Epidermal melanocyte (primary cell): Measurements from ENCODE around the gene ABCB10.
"Not testable (repeated sequence)": the region's sequence is repeated elsewhere in the genome, so short reads cannot be mapped to it uniquely, and the experiment has no call there.

Experiments used
- DNase-seq: peaks from one replicate; pipeline ENCODE4 v3.0.0; 2011; ENCODE audit warnings: low spot score; ENCODE audit not compliant: insufficient read length

The ABCB10 gene

DNA sequence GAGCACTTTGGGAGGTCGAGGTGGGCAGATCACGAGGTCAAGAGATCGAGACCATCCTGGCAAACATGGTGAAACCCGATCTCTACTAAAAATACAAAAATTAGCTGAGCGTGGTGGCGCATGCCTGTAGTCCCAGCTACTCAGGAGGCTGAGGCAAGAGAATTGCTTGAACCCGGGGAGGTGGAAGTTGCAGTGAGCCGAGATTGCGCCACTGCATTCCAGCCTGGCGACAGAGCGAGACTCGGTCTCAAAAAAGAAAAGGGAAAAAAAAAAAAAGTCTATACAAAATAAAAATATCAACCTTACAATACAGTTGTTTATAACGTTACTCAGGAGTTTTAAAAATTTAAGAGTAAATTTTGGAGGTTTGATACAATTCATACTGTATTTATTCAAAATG, 82.6 kb downstream of the ABCB10 start:
- not testable (repeated sequence) for DNase-seq

DNA sequence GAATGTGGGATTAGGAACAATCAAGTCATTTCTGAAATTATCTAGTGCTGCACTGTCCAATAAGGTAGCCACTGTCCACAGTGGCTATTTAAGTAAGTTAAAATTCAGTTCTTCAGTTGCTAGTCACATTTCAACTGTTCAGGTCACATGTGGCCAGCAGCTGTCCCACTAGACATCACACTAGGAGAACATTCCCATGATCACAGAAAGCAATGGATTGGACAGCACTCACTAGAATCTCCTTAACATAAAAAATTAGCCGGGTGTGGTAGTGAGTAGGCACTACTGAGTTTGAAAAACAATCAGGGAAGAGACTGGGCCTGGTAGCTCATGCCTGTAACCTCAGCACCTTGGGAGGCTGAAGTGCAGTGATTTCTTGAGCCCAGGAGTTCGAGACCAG, 84.0 kb downstream of the ABCB10 start:
- no peak for DNase-seq

GRCh38 chr1:229471175-229471574, 87.3 kb downstream of the ABCB10 start:
- no peak for DNase-seq

DNA sequence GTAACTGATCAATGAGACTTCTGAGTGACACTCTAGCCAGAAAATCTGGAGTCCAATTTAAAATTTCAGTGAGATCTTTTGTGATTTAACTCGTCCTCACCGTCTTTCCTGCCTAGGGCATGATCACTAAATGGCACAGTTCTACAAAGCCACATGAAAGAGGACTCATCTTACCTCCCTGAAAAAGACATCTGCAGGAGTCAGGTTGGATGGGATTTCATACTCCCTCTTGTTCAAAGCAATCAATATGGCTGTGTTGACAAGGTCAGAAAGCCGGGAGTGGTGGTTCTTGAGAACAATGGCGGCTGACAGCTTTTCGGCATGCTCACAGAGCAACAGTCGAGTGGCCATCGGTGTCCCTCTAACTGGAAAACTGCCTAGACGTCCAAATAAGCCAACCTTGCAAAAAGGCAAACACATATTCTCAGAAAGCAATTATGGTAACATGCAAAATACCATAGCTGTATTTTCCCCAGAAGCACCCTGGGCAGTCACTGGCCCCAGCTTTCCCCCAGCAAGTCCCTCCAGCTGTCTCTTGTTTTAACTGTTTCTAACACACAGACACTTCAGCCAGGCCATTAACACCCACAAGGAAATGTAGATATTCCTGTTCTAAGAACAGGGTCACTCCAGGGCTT, 88.0 kb downstream of the ABCB10 start:
- no peak for DNase-seq

DNA sequence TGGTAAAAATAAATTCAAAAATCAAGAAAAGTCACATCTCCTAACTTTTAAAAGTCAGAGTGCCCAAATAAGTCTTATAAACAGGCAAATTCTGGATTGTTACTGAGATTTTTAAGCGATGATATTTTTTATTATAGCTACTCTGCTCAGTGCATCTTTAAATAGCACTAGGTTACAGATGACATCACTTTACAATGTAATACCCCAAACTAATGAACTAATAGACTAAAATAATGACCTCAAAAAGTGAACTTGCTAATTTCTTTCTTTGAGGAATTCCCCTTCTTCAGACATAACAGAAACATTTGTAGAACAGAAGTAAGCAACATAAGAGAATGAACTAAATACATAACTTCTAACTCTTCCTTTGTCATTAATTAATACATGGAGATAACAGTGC, 91.6 kb downstream of the ABCB10 start:
- DNase-seq = no peak
